H54 (cell line): Measurements from ENCODE around the gene SERPINA1.

Experiments
- DNase-seq: peaks from one replicate; pipeline ENCODE4 v3.0.0; 2011; ENCODE audit warnings: low spot score, mixed read lengths; ENCODE audit not compliant: insufficient read length
- FAIRE-seq: peaks from 3 replicates; lab custom pipeline; 2011; peaks lifted over from hg19 to GRCh38; lab: Jason Lieb, UNC
- POLR2A ChIP-seq: IDR thresholded peaks from 2 replicates; pipeline ENCODE4 v1.6.1; 2011; ENCODE audit warnings: low read depth, mild to moderate bottlenecking, low read length

Gene SERPINA1

GRCh38 chr14:94344389-94344788 is 44.0 kb downstream of the SERPINA1 start:
- no peak for TF ChIP-seq POLR2A
- FAIRE-seq: no peak

GRCh38 chr14:94343238-94344005 is 45.0 kb downstream of the SERPINA1 start:
- no peak for FAIRE-seq
- no peak for TF ChIP-seq POLR2A
- no peak for DNase-seq

More at GRCh38 chr14:94344389-94344788, 44.0 kb downstream of the SERPINA1 start:
- DNase-seq: no peak

DNA sequence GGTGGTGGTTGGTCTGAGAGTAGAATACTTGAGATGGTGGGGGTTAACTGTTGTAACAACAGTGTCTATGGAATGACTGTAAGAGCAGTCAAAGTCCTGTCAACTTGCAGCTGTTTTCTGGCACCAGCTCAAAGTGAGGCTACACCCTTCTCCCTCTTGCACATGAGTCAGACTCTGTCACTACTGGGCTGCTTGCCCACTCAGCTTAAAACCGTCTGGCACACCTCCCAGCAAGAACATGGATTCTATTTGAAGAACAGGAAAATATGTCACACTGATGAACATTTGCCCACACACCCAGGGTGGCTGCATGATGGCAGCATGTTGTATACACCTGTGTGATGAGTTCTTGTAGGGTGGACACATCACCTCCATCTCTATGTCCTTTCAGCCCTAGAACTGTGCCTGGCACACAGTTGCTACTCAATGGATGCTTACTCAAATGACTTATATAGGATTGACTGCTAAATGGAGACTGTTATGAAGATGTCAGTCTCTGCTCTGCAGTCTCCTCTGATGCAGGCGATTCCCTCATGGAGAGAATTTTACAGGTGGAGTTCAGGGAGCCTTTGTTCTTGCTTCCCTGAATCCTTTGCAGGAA is 46.0 kb downstream of the SERPINA1 start:
- TF ChIP-seq POLR2A: no peak
- FAIRE-seq (peak; percentile 96), DNase-seq (peak; percentile 79)

GRCh38 chr14:94341656-94342333 is 46.6 kb downstream of the SERPINA1 start:
- TF ChIP-seq POLR2A: no peak
- DNase-seq (no peak), FAIRE-seq (no peak)

GRCh38 chr14:94340533-94340932 is 47.9 kb downstream of the SERPINA1 start:
- TF ChIP-seq POLR2A: no peak
- DNase-seq: no peak
- FAIRE-seq: no peak

GRCh38 chr14:94338023-94338422 is 50.4 kb downstream of the SERPINA1 start:
- DNase-seq: no peak
- FAIRE-seq: no peak
- no peak for TF ChIP-seq POLR2A

DNA sequence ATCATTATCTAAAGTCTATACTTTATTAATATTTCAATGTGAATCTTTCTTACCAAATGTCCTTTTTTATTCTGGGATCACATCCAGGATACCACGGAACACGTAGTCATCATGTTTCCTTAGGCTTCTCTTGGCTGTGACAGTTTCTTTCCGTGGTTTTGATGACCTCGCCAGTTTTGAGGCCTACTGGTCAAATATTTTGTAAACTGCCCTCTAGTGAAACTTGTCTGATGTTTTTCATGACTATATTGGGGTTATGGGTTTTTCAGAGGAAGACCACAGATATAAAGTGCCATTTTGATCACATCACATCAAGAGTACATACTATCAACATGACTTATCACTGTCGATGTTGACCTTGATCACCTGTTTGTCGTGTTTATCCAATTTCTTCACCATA is 51.1 kb downstream of the SERPINA1 start:
- FAIRE-seq (no peak), DNase-seq (no peak)
- no peak for TF ChIP-seq POLR2A

GRCh38 chr14:94334872-94335271 is 53.5 kb downstream of the SERPINA1 start:
- no peak for TF ChIP-seq POLR2A
- DNase-seq: no peak
- no peak for FAIRE-seq

DNA sequence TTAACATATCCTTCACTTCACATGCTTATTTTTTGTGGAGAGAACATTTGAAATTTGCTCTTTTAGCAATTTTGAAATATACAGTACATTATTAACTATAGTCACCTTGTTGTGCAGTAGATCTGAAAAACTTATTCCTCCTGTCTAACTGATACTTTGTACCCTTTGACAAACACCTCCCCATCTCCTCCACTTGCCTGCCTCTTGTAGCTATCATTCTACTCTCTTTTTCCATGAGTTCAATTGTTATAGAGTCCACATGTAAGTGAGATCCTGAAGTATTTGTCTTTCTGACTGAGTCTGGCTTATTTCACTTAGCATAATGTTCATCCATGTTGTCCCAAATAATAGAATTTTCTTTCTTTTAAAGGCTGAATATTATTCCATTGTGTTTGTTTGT is 55.8 kb downstream of the SERPINA1 start:
- FAIRE-seq: no peak

GRCh38 chr14:94332063-94332583 is 56.3 kb downstream of the SERPINA1 start:
- TF ChIP-seq POLR2A: no peak
- FAIRE-seq (no peak), DNase-seq (no peak)

More for the DNA sequence above, 55.8 kb downstream of the SERPINA1 start:
- TF ChIP-seq POLR2A: no peak
- no peak for DNase-seq

DNA sequence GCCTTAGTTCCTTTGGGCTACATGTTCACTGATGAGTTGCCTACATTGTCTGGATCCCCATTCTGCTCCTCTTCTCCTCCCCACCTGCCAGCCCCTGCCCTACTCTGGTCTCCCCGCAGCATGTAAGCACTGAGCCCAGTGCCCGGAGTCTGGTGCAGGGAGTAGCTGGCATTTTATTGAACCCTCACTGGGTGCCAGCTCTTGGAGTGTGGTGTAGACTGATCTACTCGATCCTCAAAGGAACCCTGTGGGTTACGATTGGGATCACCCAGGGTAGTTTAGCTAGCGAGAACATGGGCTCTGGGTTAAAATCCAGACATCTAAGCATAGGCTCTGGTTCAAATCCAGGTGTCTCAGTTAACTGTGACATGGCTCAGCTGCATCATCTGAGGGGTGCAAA is 56.9 kb downstream of the SERPINA1 start:
- FAIRE-seq (no peak), DNase-seq (no peak)
- TF ChIP-seq POLR2A: no peak

GRCh38 chr14:94330857-94331256 is 57.5 kb downstream of the SERPINA1 start:
- DNase-seq: no peak
- TF ChIP-seq POLR2A: no peak
- FAIRE-seq: no peak

- FAIRE-seq (no peak), DNase-seq (no peak)
- no peak for TF ChIP-seq POLR2A
Measured at GRCh38 chr14:94330432-94330831, 58.0 kb downstream of the SERPINA1 start.

- DNase-seq: no peak
- TF ChIP-seq POLR2A: no peak
- FAIRE-seq: no peak
Measured at GRCh38 chr14:94329857-94330256, 58.5 kb downstream of the SERPINA1 start.
